HG02973 (cell line): ENCODE results near the gene SLC25A53.
"Not testable (repeated sequence)": the region's sequence is repeated elsewhere in the genome, so short reads cannot be mapped to it uniquely, and the experiment has no call there.

ENCODE experiments used
- ATAC-seq: cut with Tn5 transposase; IDR thresholded peaks from one replicate; pipeline ENCODE4 v1.9.1; 2021; ENCODE audit warnings: moderate library complexity; ENCODE audit not compliant: unreplicated experiment

Gene SLC25A53

GRCh38 chrX:104134583-104135261 lies 22.1 kb downstream of the SLC25A53 start:
- no peak for ATAC-seq

- no peak for ATAC-seq
Measured at GRCh38 chrX:104130808-104131207, 26.0 kb downstream of the SLC25A53 start.

DNA sequence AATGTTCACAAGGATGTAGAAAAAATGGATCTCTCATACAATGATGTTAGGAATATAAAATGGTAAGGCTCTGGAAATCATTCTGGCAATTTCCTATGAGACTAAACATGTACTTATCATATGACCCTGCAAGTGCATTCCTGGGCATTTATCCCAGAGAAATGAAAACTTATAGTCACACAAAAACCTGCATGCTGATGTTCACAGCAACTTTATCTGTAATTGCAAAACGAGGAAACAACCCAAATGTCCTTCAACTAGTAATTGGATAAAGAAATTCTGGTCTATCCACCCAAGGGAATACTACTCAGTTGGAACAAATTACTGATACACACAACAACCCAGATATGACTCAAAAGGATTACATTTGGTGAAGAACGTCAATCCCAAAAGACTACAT lies 30.0 kb downstream of the SLC25A53 start:
- no peak for ATAC-seq

DNA sequence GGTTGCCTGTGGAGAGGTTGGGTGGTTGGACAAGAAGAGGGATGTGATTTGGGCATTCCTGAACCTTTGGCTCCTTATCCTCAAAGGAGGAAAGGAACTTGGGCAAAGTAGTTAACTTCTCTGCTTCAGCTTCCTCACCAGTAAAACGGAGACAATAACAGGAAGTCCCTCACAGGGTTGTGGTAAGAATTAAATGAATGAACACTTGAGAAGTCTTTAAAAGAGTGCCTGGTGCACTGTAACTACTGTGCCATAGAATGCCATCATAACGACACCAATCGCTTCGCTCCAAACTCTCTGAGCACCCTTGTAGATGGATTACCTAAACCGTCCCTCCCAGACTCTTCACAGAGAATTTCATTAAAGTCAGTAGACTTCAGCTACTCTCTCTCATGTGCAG lies 34.0 kb downstream of the SLC25A53 start:
- no peak for ATAC-seq

DNA sequence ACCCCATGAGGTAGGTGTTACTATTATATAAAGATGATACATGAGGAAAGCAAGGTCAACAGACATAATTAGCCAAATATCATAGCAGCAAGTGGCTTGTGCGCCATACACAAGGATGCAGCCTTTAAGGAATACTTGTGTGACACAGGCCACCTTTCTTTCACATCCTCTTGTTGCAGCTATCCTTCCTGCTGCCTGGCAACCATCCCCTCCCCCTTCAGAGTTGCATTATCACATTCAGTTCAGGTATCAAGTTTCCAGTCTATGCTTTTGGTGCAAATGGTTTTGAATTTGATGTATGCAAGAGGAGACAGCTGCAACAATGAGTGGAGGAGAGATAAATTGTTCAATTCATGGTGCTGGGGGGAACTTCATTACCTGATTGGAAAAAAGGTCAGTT lies 38.0 kb downstream of the SLC25A53 start:
- ATAC-seq, result no peak

GRCh38 chrX:104117759-104118158 lies 39.0 kb downstream of the SLC25A53 start:
- ATAC-seq, result no peak

- ATAC-seq, result peak; percentile 39
Measured at GRCh38 chrX:104113222-104113965, 43.4 kb downstream of the SLC25A53 start.

DNA sequence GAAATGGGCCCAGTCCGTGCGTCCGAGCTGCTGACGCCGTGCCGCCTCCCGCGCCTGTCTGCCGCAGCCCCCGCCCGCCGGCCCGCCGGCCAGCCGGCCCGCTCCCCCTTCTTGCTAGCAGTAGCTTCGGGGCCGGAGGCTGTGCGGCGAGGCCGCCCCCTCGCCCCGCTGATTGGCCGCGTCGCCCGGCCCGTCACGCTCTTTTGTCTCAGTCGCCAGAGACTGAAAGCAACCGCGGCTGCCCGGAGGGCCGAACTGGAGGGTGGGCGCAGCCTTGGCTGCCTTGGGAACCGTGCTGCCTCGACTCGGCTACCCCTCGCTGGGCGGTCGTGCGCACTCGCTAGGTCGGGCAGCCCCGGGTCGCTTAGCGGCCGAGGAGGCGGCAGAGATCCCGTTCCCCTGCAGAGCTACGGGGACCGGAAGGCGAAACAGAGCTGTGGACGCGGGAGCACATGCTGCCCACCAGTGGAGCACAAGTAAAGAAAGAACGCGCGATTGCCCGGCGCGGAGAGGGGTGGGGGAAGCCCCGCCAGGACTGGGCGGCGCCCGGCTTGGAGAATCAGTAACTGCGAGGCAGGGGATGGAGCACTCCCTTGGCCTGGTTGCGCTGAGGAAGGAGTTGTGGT lies 44.4 kb downstream of the SLC25A53 start, which contains the start of gene ZCCHC18:
Gene ZCCHC18 (plus strand): TSS at position 198 of the 626 bp plus-strand sequence. CDS start 1,589 bp downstream, outside the sequence.
- ATAC-seq, result peak; percentile 74

DNA sequence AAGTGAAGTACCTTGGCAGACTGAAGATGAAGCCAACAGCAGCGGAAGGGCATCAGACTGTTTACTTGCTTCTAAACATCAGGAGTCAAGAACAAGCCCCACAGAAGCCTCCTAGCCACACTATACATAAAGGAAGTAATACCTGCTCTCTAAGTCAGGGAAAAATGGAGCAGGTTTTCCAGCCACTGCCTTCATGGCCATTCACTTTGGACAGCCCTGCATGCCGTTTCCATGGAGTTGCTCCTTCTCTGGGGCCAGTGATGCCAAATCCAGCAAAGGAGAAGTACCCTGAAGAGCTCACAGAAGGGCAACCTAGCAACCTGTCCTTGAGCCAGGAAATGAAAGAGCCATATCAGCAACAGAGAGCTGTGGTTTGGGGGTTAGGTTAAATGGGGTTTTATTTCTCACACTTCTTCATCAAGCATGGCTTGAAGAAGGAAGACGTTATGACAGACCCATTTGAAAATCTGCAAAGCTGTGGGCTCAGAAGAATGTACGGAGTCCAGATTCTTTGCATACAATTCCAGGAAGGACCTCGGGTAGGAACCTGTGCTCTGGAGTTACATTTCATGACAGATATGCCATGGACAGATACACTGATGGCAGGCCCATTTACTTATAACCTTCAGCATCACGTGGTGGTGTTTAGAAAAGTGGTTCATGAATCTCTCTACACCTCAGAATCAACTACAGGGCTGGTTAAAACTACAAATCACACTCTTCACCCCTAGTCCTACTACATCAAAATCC lies 46.1 kb downstream of the SLC25A53 start:
- ATAC-seq, result peak; percentile 43

- no peak for ATAC-seq
Measured at GRCh38 chrX:104108955-104109354, 47.9 kb downstream of the SLC25A53 start.

DNA sequence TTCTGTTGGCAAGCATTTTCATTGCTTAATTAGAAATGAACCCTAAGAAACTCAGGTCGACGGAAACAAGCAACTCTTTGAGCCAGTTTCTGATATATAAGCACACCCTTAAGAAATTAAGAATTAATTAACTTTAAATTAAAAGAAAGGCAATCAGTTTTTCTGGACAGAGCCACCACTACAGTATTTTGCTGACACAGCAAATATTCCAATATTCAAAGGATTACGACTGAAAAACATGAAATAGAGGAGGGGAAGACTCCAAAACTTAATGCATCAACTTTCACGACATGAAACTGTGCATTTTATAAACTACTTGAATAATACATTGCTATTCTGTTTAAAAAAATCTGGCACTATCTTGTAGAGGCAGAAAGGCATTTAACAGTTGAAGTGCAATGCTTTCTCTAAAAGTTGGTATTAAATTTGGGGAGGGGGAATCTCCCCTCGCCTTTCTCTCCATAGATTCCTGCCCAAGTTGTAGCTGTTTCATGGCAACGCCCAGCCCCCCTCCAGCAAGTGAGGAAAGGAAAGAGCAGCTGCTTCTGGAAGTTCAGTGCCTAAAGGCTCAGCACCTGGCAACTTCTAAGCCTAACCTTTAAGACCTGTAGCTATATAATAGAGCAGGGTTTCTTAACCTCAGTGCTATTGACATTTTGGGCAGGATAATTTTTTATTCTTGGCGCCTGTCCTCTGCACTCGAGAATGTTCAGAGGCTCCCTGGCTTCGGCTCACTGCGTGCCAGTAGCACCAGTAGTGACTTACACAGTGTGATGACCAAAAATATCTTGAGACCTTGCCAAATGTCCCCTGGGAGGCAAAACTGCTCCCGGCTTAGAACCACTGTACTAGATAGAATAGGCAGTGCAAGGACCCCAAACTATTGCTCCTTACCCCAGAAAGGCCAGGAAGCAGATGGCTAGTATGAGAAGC lies 51.2 kb downstream of the SLC25A53 start:
- no peak for ATAC-seq

- ATAC-seq, result no peak
Measured at GRCh38 chrX:104104676-104105075, 52.1 kb downstream of the SLC25A53 start.

GRCh38 chrX:104098919-104099318 lies 57.9 kb downstream of the SLC25A53 start:
- ATAC-seq, result no peak

DNA sequence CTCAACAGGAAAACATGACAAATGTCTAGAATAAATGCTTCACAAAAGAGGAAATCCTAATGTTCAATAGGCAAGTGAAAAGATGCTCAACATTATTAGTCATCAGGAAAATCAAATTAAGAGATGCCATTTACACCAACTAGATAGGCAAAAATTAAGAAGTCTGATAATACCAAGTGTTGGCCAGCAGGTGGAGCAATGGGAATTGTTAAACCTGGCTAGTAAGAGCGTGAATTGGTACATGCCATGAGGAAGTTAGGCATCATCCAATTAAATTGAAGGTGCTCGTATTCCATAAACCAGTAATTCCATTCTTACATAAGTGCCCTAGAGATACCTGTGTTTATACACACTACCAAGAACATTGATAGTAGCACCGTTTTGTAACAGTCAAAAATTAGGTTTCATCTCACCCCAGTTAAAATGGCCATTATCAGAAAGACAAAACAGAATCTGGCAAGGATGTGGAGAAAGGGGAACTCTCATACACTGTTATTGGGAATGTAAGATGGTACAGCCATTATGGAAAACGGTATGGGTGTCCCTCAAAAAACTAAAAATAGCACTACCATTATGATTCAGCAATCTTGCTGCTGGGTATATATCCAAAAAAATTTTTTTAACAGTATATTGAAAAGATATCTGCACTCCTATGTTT lies 58.5 kb downstream of the SLC25A53 start:
- no peak for ATAC-seq

DNA sequence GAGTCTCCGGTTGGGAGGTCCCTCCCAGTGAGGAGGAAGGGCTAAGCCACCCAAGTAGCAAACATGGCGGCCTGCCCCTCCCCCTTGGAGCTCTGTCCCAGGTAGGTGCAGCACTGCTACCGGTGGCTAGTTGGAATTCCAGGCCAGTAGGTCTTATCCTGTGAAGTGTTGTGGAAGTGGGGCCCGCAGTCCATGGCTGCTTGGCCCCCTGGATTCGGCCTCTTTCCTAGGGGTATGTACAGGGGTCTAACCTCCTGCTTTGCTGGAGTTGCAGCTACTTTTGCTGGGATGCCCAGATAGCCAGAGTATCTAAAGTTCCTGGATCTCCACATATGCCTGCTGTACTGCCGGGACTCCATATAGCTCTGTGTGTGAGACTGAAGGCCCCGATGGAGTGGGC lies 70.9 kb downstream of the SLC25A53 start:
- ATAC-seq, result no peak

DNA sequence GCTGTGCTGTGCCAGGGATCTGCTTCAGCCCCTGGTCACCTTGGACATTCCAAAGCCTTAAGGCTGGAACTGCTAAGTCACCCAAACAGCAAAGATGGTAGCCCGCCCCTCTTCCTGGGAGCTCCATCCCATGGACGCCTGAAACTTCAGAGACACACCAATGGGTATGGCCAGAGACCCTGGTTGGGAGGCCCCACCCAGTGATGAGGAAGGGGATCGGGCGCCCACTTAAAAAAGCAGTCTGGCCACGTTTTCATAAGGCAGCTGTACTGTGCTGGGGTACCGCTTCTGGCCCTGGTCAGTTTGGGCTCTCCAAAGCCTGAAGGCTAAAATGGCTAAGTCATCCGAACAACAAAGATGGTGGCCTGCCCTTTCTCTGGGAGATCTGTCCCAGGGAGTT lies 71.3 kb downstream of the SLC25A53 start:
- no peak for ATAC-seq

GRCh38 chrX:104084534-104085277 lies 72.1 kb downstream of the SLC25A53 start:
- ATAC-seq, result no peak

DNA sequence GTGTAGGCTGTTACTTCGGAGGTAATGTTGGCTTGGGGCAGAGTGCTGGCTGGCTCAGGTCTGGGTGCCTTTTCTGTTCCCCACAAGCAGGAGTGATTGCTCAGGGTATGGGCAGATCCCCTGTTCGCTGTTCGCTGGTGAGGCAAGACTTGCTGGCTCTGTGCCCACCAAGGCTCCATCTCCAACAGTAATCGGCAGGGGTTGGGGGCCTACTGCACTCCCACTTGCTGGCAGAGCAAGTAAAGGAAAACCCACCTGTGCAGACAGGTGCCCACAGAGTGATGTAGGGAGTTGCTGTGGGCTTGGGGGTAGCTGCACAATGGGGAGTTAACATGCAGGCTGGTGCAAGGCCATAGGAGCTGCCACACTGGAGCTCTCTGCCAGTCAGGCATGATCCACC lies 72.7 kb downstream of the SLC25A53 start:
- ATAC-seq, result no peak

- ATAC-seq, result not testable (repeated sequence)
Measured at GRCh38 chrX:104077854-104078253, 79.0 kb downstream of the SLC25A53 start.
